Stimulated activated CD8-positive, alpha-beta memory T cell treated with anti-CD3 and anti-CD28 coated beads, Interleukin-4, amount 100 ng/mL, for 4 hours (primary cell): ENCODE data around the gene HYAL1.
A peak's percentile ranks its signal among the peaks of the same experiment; 100 is the strongest.
"Not testable (repeated sequence)": the region's sequence is repeated elsewhere in the genome, so short reads cannot be mapped to it uniquely, and the experiment has no call there.

ENCODE experiments used
- DNase-seq, 2 donors: peaks; one replicate each; pipeline ENCODE4 v3.0.0-alpha.2; 2020; ENCODE audit warnings: low read depth in 2 of 2, low spot score in 1 of 2

Gene HYAL1

DNA sequence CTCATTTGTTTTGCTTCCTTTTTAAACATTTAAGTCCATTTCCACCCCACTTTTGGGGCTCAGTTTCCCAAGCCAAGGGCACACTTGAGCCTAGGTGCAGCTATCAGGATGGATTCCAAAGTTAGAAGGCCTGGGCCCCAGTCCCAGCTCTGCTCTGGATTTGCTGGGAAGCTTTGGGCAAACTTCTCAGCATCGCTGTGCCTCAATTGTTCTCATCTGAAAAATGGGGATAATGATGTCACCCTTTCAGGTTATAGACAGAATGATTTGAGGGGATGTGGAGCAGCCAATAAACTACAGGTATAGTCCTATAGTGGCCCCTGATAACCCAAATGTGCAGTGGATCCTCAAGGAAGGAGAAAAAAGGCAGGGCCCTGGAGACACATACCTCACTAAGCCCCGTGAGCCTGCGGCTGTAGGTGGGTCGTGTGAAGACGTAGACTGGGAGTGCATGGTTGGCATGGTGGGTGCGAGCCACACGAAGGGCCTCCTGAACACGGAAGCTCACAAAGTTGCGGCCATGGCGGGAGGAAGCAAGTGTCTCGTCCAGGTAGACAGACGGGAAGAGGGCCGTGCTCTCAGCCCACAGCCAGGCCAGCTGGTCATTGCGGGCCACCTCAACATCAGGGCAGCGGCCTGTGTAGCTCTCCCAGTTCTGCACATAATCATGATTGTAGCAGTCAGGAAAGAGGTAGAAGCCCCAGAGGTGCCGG, 16.0 kb upstream of the HYAL1 start:
- no peak for DNase-seq

DNA sequence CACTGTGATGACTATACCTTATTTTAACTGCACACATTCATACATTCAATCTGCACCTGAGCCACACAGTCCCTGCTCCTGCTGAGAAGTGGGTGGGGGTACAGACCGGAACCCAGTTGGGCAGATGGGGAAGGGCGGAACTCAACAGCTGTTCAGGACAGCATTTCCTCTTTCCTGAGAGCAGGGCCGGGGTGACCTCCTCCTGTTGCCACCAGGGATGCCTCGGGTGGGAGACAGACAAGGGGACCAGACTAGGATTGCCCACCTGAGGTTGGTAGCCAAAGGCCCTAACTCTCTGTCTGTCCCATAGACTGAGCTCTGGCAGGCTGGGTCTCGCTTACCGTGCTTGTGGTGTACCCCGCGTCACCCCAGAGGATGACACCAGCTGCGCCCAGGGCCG, 15.2 kb upstream of the HYAL1 start:
- no peak for DNase-seq

DNA sequence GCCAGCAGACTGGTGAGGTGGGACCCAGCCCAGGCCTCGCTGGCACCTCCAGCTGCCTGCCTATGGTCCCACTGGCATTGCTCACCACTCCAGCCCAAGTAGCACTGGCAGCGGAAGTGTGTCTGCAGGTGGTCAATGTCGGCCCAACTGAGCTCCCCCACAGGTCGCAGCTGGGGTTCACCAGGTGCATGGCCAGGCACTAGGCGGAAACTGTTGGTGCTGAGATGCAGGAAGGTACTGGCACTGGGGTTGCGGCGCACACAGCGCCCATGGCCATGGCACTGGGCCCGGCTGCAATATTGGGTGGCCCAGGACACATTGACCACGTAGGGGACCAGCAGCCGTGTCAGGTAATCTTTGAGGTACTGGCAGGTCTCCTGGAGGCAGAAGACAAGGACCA, 14.8 kb upstream of the HYAL1 start:
- no peak for DNase-seq

DNA sequence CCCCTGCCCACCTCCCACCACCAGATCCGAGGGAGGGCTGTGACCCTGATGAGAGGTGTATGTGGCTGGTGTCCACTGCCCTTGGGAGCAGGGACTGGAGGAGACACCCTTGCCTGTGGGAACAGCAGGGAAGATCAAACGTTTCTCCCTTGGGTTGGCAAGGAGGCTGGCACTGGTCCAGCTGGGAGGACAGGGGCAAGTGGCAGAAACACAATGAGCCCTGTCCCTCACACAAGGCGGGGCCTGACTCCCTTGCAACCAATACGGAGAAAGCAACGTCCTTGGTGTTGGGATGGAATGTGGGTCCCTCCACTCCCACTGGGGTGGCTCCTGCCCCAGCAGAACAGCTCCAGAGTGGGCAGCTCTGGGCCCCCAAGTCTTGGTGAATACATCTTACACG, 13.9 kb upstream of the HYAL1 start:
- no peak for DNase-seq

DNA sequence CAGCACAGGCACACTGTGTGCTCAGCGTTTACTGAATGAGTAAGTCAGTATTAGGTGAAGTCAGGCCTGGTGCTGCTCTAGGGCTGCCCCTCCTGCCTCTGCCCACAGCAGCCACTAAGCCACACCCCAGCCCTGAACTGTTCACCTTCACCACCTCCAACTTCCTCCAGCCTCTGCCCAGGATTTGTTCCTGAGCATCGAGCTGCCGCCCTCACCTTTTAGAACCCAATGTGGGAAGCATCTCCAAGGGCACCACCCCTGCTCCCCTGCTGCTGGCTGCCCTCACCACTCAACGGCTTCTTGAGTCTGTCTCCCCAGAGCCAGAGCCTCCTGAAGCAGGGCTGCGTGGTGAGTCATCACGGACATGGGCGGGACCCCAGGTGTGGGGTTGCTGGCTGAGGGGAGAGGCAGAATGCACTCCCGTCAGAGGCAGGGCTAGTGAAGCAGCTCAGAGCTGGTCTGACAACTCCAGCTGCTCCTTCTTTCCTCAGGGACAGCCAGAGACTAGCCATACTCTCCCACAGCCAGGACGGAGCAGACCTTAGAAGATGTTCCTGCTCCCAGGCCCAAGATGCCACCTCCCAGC, 13.4 kb upstream of the HYAL1 start:
- DNase-seq = peak; percentile 59 to 63

DNA sequence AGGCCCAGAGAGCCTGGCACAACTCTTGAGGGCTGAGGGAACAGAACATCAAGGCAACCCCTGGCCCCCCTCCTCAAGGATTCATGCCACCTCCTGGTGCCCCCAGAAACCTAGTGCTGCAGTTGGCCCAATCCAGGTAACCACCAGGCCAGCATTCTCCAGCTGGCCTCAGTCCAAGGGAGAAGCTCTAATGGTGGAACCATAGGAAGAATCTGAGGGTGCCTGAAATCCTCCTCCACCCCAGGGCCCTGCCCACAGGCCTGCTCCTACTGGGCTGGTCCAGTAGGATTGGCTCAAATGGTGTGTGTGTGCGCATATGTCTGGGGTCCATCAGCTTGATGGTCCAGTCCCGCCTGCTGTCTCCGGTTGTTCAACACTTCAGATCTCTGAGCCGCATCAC, 11.4 kb upstream of the HYAL1 start:
- DNase-seq = no peak

DNA sequence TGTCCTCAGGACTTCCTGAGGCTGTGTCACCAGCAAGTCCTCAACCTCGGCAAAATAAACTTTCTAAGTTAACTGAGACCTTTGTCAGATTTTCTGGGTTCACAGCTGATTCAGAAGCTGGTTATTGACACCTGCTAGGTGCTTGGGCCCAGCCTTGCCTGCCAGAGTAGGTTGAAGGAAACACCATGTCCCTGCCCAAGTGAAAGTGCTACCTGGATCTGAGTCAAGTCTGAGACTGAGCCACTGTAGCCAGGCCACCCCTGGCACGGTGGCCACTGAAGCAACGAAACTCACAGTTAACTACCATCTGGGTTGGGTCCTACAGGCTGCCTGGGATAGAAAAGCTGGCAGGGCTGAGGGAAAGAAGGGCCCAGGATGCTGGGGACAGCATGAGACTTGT, 11.0 kb upstream of the HYAL1 start:
- DNase-seq = no peak

DNA sequence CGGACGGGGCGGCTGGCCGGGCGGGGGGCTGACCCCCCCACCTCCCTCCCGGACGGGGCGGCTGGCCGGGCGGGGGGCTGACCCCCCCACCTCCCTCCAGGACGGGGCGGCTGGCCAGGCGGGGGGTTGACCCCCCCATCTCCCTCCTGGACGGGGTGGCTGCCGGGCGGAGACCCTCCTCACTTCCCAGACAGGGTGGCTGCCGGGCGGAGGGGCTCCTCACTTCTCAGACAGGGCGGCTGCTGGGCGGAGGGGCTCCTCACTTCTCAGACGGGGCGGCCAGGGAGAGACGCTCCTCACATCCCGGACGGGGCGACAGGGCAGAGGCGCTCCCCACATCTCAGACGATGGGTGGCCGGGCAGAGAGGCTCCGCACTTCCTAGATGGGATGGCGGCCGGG, 8.7 kb upstream of the HYAL1 start:
- DNase-seq = not testable (repeated sequence)

DNA sequence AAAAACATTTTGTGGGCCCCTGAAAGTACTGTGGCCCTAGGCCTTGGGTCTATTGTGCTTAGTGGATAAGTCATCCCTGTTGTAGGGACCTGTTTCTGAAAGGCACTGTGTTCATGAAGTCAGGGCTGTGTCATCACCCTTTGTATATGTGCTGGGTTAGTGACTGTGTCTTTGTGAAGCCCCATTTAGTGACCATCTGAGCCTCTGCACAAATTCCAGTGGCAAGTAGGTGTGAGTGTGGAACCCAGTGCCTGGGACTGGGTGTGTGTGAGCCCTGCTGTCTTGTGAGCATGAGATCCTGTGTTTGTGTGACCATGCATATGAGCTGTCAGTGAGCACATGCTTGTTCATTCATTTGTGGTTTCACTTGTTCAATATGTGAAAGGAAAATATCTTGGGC, 1.2 kb upstream of the HYAL1 start:
- no peak for DNase-seq

DNA sequence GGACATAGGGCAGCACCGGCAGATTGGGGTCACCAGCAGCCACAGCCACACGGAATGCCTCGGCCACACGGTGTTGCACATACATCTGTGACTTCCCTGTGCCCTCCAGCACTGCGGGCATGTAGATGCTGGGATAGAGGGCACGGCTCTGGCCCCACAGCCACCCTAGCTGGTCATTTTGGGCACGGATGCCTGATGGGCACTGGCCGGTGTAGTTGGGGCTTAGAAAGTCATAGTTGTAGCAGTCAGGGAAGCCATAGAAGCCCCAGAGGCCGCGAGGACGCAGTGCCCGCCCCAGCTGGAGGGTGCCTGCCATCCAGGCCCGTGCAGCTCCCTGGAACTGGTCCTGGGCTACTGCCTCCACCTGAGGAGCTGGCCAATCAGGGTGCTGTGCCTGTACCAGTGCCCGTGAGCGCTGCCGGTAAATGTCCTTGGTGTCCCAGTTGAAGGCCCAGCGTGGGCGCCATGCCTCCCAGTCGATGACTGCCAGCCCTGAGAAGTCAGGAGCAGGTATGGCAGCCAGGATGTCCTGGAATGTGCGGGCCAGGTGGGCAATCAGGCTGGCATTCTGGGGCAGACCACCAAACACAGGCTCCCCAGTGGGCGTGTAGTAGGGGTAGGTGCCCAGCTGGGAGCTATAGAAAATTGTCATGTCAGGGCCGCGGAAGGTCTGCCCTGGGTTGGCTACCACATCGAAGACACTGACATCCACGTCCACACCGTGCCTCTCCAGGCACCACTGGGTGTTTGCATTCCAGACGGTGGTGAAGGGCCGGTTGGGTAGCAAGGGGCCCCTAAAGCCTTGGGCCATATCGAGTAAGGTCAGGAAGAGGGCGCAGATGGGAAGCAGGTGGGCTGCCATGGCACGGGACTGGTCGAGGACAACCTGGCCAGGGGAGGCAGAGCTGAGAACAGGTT, 1.0 kb downstream of the HYAL1 start:
- DNase-seq = no peak

DNA sequence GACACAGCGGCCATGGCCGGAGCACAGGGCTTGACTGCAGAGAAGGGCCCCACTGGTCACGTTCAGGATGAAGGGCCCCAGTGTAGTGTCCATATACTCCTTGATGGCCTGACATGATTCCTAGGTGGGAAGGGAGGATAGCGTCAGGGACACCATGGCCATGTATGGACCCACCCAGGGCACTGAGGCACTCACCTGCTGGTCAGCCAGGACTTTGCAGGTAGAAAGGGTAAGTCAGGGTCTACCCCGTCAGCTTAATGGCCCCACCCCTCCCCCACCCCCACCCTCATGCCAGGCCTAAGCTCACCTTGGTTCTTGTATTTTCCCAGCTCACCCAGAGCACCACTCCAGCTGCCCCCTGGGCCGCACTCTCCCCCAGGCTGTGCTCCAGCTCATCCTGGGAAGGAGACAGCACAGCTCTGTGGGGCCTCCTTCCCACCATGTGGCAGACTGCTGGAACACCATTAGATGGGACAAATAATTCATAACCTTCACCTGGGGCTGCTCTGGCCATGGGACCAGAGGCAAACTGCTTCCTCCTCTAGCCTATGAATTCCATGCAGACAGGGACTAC, 2.6 kb downstream of the HYAL1 start:
- no peak for DNase-seq

DNA sequence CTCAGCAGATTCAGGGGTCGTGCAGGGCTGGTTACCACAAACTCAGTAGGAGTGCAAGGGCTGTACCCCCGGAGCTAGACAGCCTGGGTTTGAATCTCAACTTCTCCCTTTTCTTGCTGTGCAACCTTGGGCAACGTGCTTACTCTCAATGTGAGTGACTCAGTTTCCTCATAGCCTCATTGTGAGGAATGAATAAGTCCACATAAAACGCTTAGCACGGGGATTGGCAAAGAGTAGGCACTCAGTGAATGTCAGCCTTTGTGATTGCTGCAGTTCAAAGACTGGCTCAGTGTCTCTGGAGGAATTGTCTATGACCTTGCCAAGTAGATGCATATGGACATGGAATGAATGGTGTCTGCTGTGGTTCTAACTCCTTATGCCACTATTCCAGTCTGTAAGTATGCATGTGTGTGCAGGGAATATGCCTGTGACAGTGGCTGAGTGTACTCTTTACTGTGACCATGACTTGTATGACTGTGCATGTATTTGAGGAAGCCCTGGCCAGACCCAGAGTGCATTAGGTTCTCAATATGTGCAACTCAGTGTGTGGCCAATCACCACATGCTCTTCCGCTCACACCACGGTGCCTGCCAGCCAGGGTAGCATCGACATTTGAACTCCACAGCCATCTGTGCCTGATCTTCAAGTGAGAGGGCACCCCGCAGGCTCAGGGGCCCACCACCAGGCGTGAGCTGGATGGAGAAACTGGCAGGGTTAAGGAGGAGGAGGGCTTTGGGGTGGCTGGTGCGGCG, 3.3 kb downstream of the HYAL1 start:
- no peak for DNase-seq

DNA sequence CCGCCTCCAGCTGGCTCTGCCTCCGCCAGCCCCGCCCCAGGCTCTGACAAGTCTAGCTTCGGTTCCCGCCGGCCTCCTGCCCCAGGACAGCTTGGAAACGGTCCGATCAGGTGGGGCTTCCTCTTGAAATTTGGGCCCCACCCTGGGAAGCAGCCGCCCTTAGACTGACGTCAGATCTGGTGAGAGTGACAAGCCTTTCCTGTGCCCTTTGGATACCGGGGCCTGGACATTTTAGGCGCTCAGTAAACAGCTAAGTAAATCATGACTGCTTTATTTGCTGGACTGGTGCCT, 3.8 kb downstream of the HYAL1 start:
- no peak for DNase-seq

DNA sequence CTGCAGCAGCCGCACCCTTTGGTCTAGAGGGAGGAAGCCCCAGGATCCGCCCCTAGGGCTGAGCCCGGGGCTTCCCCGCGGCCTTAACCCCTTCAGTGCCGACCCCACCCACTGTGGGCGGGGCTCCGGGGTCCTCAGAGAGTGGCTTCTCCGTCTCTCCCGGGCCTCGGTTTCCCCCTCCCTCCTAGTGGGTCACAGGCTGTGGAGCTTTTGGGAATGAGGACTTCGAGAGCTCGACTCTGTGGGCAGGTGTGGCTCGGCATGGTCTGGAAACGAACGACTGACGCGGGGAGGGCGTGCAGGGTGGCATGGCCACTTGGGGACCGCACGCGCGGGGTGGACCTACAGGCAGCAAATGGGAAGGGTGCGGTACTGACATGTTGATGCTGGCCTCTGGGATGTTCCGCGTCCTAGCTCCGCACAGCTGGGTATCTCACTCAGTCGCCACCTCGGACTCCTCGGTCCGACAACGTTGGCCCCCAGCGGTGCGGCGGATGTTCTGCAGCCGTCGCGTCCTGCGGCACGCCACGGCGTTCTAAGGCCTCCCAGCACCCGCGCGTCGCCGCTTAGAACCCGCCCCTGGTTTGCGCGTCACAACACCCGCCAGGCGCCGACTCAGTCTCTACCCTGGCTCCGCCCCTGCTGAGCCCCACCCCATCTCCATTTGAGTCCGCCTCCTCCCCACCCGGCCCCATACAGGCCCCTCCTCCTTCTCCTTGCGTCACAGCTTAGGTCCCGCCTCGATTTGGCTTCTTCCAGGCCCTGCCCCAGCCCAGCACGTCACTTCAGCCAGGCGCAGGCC, 4.3 kb downstream of the HYAL1 start, which contains the start of the genes HYAL3 and NAA80:
TSS of gene HYAL3 (minus strand) at position 570 of the 802 bp plus-strand sequence. CDS start 3,803 bp downstream, outside the sequence.
TSS of gene NAA80 (minus strand) at position 570 of the 802 bp plus-strand sequence. CDS start 1,942 bp downstream, outside the sequence.
- DNase-seq = peak; percentile 99

DNA sequence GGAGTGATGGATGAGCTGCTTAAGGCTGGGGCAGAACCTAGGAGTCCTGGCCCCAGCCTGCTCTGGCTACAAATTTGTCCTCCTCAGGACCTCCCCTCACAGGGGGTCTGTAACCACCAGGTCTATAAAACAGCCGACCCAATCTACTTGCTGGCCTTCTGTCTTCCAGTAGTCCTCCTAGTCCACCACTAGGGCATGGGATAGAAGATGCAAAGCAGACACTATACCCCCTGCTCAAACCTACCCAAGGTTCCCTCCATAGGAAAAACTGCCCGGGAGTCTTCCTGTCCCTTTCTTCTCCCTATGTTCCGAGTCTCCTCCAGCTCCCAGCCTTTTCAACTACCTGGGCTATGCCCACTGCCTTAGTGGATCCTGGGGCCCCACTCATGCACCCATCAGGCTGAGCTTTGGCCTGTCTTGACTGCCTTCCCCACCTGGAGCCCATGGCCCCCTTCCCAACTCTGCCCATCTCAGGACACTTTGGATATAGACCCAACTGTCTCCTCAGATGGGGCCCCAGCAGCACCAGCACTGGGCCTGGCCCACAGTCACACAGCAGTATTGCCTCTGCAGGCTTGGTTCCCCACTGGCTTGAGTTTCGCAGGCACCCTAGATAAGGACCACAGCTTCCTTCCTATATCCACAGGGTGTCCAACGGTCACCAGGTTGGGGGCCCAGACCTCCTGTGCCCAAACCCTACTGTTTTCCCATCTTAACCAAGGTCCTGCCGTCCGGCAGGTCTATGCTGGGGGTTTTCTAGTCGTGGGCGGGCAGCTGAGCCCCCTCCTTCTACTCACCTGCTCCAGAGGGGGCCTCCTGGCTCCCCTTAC, 5.3 kb downstream of the HYAL1 start:
- no peak for DNase-seq

DNA sequence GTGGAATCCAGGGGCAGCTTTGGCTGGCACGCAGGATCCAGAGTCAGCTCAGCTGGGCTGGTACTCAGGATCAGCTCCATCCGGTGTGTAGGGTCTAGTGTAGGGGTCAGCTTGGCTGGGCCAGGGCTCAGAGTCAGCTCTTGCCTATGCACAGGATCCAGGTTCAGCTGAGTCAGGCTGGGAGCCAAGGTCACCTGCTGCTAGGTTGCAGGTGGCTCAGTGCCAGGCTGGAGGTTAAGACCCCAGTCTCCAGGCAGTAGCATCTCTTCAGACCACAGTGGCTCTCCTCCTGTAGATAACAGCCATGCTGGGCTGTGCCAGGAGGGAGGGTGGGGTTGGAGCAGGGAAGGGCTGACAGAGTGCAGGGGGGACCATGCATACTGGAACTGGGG, 6.0 kb downstream of the HYAL1 start:
- no peak for DNase-seq

DNA sequence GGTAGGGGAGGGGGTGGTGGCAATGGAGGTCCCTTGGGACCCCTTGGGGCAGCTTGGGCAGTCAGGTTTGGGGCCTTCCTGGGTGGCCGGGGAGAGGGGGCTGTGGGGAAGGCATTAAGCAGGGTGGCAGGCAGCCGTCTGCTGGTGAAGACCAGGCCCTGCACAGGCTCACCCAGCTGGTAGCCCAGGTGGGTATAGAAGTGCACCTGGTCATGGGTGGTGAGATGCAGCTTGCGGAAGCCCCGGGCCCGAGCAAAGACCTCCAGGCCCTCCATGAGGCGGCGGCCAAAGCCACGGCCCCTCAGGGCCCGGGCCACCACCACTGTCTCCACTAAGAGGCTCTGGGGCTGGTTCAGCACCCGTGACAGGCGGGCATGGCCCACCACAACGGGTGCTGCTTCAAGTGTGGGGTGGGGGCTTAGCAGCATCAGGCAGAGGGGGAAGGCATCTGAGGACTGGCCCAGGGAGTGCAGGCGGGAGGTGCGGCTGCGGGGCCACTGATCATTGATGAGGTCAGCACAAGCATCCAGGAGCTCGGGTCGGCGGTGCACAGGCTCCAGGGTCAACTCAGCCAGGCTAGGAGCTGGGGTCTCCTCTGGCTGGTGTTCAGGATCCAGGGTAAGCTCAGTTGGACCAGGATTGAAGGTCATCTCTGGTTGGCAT, 6.5 kb downstream of the HYAL1 start:
- no peak for DNase-seq

DNA sequence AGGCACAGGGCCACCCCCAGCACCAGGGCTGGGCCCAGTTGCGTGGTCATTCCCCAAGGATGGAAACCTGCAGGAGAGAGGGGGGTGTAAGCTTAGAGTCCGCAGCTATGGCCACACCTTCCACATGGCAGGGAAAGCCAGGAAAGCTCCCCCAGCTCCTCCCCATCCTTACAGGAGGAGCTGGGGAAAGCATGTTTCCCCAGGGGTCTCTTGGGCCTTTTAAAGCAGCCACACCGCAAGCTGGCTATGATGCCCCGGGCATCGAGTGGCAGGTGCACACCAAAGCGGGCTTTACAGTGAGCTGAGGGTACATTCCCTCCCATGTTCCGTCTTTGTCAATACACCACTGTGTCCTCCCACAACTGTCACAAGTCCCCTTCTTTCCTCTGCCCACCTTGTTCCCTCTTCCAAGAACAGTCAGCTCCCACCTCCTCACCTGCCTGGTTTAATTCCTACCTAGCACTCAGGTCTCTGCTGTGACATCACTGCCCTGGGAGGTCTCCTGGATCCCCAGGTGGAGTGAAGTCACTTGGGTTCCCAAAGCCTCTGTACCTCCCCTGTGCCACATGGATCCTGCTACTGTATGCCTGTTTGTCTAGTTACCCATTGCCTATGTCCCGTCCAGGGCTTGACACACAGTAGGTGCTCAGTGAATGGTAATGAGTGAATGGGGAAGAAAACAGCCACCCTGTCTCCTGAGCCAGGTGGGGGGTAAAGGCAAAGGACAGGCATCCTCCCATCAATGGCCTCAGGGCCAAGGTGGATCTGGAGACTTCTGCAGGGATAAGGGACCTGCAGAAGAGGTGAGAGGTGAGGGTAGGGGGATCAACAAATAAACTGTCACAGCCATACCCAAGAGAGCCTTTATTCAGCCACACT, 7.6 kb downstream of the HYAL1 start:
- no peak for DNase-seq
